ENCODE measurements around the gene TNIK.

- TF ChIP-seq CTCF (IDR thresholded peaks at IDR 0.05) (no peak), POLR2AphosphoS5 (IDR thresholded peaks at IDR 0.05) (no peak), POLR2A (IDR thresholded peaks at IDR 0.05) (no peak)
These were observed 119.8 kb downstream of the TNIK start for GRCh38 chr3:171340434-171340833.

Data from breast epithelium (tissue), 3 donors.